Vagina (tissue), 2 donors: ENCODE results near the gene ARHGAP18. TPM values are rescaled to one million over a fixed set of nuclear protein-coding genes. Genes with fewer than 3 reads are reported as not detected.

ENCODE experiments used
- DNase-seq, 2 donors: peaks; one replicate each; pipeline ENCODE4 v3.0.0-alpha.2; 2017; ENCODE audit errors: extremely low spot score in 2 of 2
- H3K27ac ChIP-seq: fragments of 200-600 bp; sonication (generic); one replicate; pipeline ENCODE4 v1.5.1; 2019
- H3K27me3 ChIP-seq: fragments of 200-600 bp; sonication (generic); one replicate; pipeline ENCODE4 v1.5.1; 2019
- H3K36me3 ChIP-seq, 2 donors: fragments of 200-600 bp; sonication (generic); one replicate each; pipeline ENCODE4 v1.5.1; 2017 to 2019
- H3K4me1 ChIP-seq: fragments of 200-600 bp; sonication (generic); one replicate; pipeline ENCODE4 v1.5.1; 2019
- H3K4me3 ChIP-seq, 2 donors: fragments of 200-600 bp; sonication (generic); 1 replicate in 1 of 2; 2 replicates in 1 of 2; pipeline ENCODE4 v1.5.1; 2016 to 2019
- H3K9me3 ChIP-seq: fragments of 200-600 bp; sonication (generic); one replicate; pipeline ENCODE4 v1.5.1; 2019
- CTCF ChIP-seq, 3 experiments: fragments of 450-650 bp in 2 of 3; fragments of 200-600 bp in 1 of 3; sonication (generic) in 1 of 3; IDR thresholded peaks; one replicate each; pipeline ENCODE4 v1.5.1; 2017 to 2019; ENCODE audit warnings: antibody characterized with exemption in 3 of 3, mild to moderate bottlenecking in 2 of 3, moderate library complexity in 2 of 3
- POLR2A ChIP-seq, 2 donors: fragments of 450-650 bp; IDR thresholded peaks; one replicate each; pipeline ENCODE4 v1.6.1; 2017; ENCODE audit warnings: antibody characterized with exemption in 2 of 2, mild to moderate bottlenecking in 2 of 2, moderate library complexity in 2 of 2
- POLR2AphosphoS5 ChIP-seq, 2 donors: sonication (generic); formaldehyde crosslinking; IDR thresholded peaks; one replicate each; pipeline ENCODE4 v1.9.0; 2017; ENCODE audit warnings: antibody characterized with exemption in 2 of 2, mild to moderate bottlenecking in 2 of 2, low read depth in 1 of 2; ENCODE audit not compliant: insufficient read depth in 1 of 2
- intact Hi-C: fragments of 100-400 bp; cut with DNase I; formaldehyde crosslinking; loops from one replicate; pipeline ENCODE4 v1.15.1; 2023
- total RNA-seq: library from RNA; depleted of rRNA; stranded (reverse); fragments of >200 nt; gene quantifications from one replicate; pipeline ENCODE4 v1.2.3, GENCODE V29; 2016

The ARHGAP18 gene
- total RNA-seq, 1 donor from 2014 or later = 7.6 TPM

GRCh38 chr6:129684323-129684884 lies 25.6 kb downstream of the ARHGAP18 start:
- no peaks in the 10 kb centered on the region for H3K9me3 ChIP-seq
- no peak overlapping the region for H3K4me3 ChIP-seq
- DNase-seq = no peak
- peak overlapping the region; percentile 94 for H3K27ac ChIP-seq
- no peak for TF ChIP-seq POLR2A (IDR thresholded peaks at IDR 0.05)
- no peak for TF ChIP-seq CTCF (IDR thresholded peaks at IDR 0.05)
- peak in 1 of 2 donors; percentile 13 for TF ChIP-seq POLR2AphosphoS5 (IDR thresholded peaks at IDR 0.05; ENCODE audit: insufficient read depth in 1 of 2, low read depth in 1 of 2)
- intact Hi-C loops = no loop called here
- no peaks in the 10 kb centered on the region for H3K36me3 ChIP-seq
- H3K27me3 ChIP-seq = no peaks in the 10 kb centered on the region
- peaks cover 59% of the 10 kb centered on the region for H3K4me1 ChIP-seq

GRCh38 chr6:129683601-129684322 lies 26.2 kb downstream of the ARHGAP18 start:
- intact Hi-C loops = no loop called here
- no peaks in the 10 kb centered on the region for H3K36me3 ChIP-seq

GRCh38 chr6:129681913-129682205 lies 28.1 kb downstream of the ARHGAP18 start:
- Histone ChIP-seq H3K9me3 (no peaks in the 10 kb centered on the region), H3K27ac (peak overlapping the region; percentile 48), H3K36me3 (no peaks in the 10 kb centered on the region), H3K27me3 (no peaks in the 10 kb centered on the region), H3K4me1 (peaks cover 62% of the 10 kb centered on the region), H3K4me3 (no peak overlapping the region)
- TF ChIP-seq CTCF (IDR thresholded peaks at IDR 0.05) (no peak), POLR2A (IDR thresholded peaks at IDR 0.05) (no peak), POLR2AphosphoS5 (IDR thresholded peaks at IDR 0.05; ENCODE audit: insufficient read depth in 1 of 2, low read depth in 1 of 2) (no peak)
- intact Hi-C loops = no loop called here
- DNase-seq = no peak

More at GRCh38 chr6:129683601-129684322, 26.2 kb downstream of the ARHGAP18 start:
- peaks cover 62% of the 10 kb centered on the region for H3K4me1 ChIP-seq
- TF ChIP-seq POLR2AphosphoS5 (IDR thresholded peaks at IDR 0.05; ENCODE audit: insufficient read depth in 1 of 2, low read depth in 1 of 2) = peak in 1 of 2 donors; percentile 94
- no peak for TF ChIP-seq CTCF (IDR thresholded peaks at IDR 0.05)
- H3K9me3 ChIP-seq = no peaks in the 10 kb centered on the region
- no peak overlapping the region for H3K4me3 ChIP-seq
- H3K27me3 ChIP-seq = no peaks in the 10 kb centered on the region
- peak overlapping the region; percentile 94 for H3K27ac ChIP-seq
- no peak for DNase-seq

GRCh38 chr6:129680633-129681032 lies 29.3 kb downstream of the ARHGAP18 start:
- H3K9me3 ChIP-seq = no peaks in the 10 kb centered on the region
- intact Hi-C loops = no loop called here
- no peaks in the 10 kb centered on the region for H3K27me3 ChIP-seq
- TF ChIP-seq POLR2A (IDR thresholded peaks at IDR 0.05) = no peak
- TF ChIP-seq POLR2AphosphoS5 (IDR thresholded peaks at IDR 0.05; ENCODE audit: insufficient read depth in 1 of 2, low read depth in 1 of 2) = no peak
- TF ChIP-seq CTCF (IDR thresholded peaks at IDR 0.05) = no peak
- H3K4me3 ChIP-seq = no peak overlapping the region
- peak overlapping the region; percentile 82 for H3K27ac ChIP-seq
- DNase-seq = no peak
- peaks cover 55% of the 10 kb centered on the region for H3K4me1 ChIP-seq
- no peaks in the 10 kb centered on the region for H3K36me3 ChIP-seq

- H3K27me3 ChIP-seq = no peaks in the 10 kb centered on the region
- TF ChIP-seq POLR2AphosphoS5 (IDR thresholded peaks at IDR 0.05; ENCODE audit: insufficient read depth in 1 of 2, low read depth in 1 of 2) (no peak), POLR2A (IDR thresholded peaks at IDR 0.05) (no peak), CTCF (IDR thresholded peaks at IDR 0.05) (no peak)
- H3K36me3 ChIP-seq = no peaks in the 10 kb centered on the region
- intact Hi-C loops = no loop called here
- no peaks in the 10 kb centered on the region for H3K9me3 ChIP-seq
- peak overlapping the region in 1 of 2 donors; percentile 22 for H3K4me3 ChIP-seq
- H3K27ac ChIP-seq = peak overlapping the region; percentile 82
- DNase-seq = no peak
- H3K4me1 ChIP-seq = peaks cover 54% of the 10 kb centered on the region
Observed at GRCh38 chr6:129679758-129680157, 30.2 kb downstream of the ARHGAP18 start.
